UCSD-AML1 (cell line): ENCODE results near the gene EDC4.
"Not testable (repeated sequence)": the region's sequence is repeated elsewhere in the genome, so short reads cannot be mapped to it uniquely, and the experiment has no call there.

ENCODE experiments used
- DNase-seq: peaks from one replicate; lab custom pipeline; 2025; ENCODE audit not compliant: unreplicated experiment; lab: John Stamatoyannopoulos, UW

EDC4 gene

DNA sequence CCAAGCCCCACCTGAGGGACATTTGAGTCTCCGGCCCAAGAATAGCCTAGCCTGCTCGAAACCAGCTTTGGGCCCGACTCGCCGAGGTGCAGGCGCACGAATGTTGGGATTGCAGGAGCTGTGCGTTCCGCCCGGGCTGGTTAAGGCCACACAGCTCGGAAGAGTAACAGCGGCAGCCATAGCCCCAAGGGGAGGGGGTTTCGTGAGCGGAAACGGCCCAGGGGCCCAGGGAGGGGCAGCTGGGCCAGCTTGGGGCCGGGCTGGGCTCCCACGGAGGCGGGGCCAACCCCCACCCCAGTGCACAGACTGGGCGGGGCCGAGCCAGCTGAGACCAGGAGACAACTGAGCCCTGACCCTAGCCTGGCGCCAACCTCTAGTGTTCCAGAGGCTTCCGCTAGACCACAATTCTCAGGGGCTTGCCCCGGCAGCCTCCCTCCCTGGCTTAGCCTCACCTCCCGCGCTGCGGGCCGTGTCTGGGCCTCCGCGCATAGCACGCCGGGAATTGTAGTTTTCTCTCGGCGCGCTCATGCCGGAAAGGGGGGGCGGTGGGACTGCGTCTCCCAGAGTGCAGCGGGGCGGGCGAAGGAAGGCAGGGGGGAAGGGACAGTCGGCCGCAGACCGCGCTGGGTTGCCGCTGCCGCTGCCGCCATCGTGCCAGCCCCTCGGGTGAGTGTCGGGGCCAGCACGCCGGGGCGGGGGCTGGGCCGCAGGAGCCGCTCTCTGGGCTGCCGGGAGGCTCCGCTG is 26.4 kb upstream of the EDC4 start, which contains the start of gene NUTF2:
TSS of gene NUTF2 (plus strand) at position 614 of the 744 bp plus-strand sequence. CDS start 18,198 bp downstream, outside the sequence.
- peak; percentile 98 for DNase-seq

DNA sequence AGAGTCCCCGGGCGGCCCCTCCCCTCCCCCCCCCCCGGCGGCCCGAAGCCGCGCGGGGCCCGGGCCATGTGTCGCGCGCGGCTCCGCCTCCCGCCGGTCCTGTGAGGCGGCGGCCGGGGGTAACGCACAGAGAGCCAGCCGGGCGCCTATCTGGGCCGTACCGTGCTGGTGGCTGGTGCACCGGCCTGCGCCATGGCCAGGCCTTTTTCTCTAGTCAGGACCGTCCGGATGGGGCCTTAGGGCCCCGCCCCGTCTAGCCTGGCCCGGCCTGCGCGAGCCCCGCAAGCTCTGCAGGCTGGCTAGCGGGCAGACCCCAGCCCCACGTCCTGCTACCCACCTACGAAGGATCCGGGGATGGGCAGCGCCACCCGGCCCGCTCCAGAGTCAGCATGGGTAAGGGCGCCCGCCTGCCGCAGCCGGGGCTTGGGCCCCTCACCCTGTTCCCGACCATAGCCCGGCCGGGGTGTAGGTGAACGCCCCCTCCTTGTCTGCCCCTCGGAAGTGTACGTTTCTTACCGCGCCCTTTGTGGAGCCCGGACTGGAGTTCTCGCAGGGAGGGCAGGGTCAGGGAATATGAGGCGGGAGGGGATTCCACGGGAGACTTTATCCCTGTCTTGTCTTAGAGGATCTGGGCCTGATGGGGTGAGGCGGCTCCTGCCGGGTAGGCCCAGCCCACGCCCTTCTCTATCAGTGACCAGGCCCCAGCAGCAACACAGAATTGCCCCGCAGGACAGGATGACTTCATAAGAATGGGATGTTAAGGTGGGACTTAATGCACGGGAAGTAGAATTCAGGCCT is 25.6 kb upstream of the EDC4 start, which contains the start of gene CENPT:
TSS of gene CENPT (minus strand) at position 630 of the 798 bp plus-strand sequence. CDS start 13,834 bp downstream, outside the sequence.
- peak; percentile 47 for DNase-seq

- no peak for DNase-seq
Measured at GRCh38 chr16:67848118-67848517, 24.7 kb upstream of the EDC4 start.

GRCh38 chr16:67853670-67854069 is 19.2 kb upstream of the EDC4 start:
- DNase-seq: no peak

- DNase-seq: no peak
Measured at GRCh38 chr16:67855789-67856188, 17.1 kb upstream of the EDC4 start.

DNA sequence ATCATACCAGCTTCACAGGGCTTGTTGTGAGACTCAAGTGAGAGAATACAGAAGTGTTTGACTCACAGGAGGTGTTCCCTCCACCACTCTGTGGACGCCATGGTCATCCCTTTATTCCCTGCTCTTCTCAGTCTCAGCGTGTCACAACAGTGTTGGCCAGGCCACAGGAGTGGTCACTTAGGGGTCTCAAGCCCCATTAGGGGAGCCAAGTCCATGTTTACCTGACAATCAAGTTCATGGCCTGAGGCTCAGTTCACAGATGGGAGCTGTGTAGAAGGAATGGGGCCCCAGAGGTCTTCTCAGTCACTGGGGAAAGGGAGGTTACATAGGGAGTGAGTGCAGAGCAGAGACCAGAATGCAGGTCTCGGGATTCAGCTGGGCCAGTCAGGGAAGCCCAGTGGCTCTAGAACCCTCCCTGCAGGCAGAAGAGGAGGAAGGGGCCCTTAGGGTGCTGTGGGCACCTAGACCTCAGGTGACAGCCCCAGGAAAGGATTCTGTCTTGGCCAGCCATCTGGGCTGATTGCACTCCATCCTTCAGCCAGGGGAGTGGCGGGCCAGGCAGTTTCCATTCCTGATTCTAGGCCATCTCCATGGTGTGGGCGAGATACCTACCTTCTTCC is 15.8 kb upstream of the EDC4 start:
- no peak for DNase-seq

- DNase-seq: no peak
Measured at GRCh38 chr16:67857547-67858233, 15.2 kb upstream of the EDC4 start.

- DNase-seq: no peak
Measured at GRCh38 chr16:67858500-67858899, 14.4 kb upstream of the EDC4 start.

DNA sequence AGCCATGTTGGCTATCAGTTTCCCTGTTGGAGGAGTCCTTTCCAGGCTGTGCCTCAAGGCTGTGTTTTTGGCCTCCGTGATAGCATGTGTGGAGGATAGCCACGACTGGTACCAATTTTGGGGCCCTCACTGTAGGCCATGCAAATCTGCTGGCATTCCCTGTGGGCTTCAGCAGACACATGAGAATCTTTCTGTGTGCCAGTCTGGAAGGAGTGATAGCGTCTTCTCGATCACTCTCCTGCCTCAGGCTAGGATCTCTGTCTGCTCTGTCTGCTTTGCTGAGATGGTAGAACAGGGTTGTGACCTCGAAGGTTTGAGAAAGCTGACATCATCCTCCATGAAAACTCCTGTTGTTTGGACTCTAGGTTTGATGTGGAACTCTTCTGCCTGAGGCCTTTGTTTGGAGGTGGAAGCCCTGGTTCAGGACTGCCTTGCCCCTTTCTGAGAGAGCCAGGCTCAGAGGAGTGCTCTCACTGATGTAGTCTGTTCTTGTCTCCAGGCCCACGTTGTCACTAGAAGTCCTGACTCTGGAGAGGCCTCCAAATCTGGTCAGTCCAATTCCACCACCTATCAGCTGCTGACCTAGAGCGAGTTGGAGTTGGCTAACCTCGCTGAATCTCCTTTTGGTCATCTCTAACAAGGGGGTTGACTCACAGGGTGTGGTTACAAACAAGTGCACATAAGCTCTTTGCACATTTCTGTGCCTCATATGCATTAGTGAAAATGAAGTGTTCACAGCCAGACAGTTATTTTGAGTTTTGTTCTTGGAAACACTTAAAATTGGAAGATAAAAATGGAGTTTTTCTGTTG is 12.1 kb upstream of the EDC4 start:
- DNase-seq: no peak

DNA sequence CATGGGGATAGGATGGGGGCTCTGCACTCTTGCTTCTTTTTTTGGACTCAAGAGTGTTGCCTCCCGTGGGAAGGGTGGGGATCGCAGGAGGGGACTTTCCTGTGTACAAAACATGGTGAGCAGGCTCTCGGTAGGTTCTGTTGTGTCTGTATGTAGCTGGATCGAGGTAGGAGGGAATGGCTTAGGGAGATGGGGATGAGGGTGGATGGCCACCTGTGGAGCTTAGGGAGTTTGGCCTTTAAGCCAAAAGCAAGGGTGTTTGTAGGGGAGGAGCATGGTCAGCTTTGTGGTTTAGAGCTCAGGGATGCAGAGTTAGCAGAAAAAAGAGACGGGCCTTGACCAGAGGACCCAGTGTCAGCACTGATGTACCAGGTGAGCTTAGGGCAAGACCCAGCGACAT is 11.0 kb upstream of the EDC4 start:
- DNase-seq: no peak

DNA sequence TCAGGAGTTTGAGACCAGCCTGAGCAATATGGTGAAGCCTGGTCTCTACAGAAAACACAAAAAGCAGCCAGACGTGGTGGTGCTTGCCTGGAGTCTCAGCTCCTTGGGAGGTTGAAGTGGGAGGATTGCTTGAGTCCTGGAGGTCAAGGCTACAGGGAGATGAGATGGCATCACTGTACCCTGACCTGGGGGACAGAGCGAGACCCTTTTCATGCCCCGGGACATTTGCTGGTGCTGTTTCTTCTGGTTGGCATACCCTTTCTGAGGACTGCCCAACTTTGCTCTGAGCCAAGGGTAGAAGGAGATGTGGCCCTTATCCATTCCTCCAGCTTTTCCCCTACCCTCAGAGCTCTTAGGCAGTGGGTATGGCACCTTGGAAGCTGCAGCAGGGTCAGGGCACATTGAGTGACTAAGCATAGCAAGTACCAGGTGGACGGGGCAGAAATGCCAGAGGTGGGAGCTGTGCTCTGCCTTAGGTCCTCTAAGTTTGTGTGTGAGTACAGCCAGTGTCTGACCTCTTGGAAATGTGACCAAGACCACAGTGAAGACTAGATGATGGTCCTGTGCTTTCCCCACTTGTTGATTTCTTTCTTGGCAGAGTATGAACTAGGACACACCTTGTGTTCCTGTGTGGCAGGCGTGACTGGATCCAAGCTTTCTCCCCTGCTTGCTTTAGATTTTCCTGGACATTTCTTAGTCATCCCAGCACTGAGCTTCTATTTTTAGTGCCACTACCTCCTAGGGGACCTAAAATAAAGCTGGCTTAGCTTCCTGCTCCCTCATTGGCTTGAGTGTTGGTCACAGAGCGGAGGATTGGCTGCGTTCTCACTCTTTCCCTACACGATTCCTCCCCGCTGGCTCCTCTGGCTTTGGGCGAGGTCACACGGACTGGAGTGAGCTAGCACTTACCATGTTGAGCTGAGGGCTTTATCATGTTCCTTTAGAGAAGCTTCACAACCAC is 9.9 kb upstream of the EDC4 start:
- DNase-seq: no peak

DNA sequence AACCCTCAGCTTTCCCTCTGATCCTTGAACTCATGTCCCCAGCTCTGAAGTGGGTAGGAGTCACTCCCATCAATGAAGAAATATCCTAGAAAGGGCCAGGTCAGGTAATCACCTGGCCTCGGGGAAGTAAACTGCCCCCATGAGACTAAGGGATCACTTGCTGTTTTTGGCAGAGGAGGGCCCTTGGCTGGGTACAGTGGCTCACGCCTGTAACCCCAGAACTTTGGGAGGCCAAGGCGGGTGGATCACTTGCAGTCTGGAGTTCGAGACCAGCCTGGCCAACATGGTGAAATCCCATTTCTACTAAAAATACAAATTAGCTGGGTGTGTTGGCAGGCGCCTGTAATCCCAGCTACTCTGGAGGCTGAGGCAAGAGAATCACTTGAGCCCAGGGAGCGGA is 8.8 kb upstream of the EDC4 start:
- DNase-seq: not testable (repeated sequence)

DNA sequence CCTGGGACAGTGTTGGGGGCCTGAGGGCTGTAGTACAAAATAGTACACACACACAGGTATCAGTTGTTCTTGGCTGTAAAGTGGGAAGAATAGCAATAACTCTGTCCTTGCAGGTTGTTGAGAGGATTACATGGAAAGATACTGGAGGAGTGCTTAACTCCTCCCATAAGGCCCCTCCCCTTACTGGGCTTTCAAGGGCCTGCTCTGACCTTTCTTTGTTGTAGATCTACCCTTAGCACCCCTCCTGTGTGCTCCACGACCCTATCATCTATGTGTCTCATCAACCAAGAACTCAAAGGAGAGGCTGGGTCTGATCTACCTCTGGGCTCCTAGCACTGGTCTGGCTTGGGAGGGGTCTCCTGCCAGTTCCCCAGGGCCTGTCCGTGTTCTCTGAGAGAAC is 8.3 kb upstream of the EDC4 start:
- DNase-seq: no peak

- peak; percentile 40 for DNase-seq
Measured at GRCh38 chr16:67865318-67865717, 7.5 kb upstream of the EDC4 start.

GRCh38 chr16:67868290-67868689 is 4.6 kb upstream of the EDC4 start:
- no peak for DNase-seq

- DNase-seq: no peak
Measured at GRCh38 chr16:67869653-67870052, 3.2 kb upstream of the EDC4 start.

DNA sequence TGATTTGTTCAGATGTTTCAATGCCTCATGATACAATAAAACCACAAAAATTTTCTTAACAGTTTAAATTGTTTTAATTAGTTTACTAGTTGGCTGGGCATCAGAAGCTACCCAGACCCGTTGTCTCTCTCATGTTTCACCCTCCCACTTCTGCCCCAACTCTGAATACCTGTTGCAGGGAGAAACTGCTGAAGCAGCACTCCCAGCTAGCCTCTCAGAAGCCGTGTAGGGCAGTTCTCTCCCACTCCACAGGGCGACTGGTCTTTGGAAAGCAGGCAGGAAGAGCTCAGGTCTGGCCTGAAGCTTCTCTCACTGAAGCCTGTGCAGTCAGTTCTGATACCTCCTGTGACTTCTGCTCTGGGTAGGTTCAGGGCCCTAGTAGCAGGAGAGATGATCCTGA is 1.6 kb upstream of the EDC4 start:
- no peak for DNase-seq

DNA sequence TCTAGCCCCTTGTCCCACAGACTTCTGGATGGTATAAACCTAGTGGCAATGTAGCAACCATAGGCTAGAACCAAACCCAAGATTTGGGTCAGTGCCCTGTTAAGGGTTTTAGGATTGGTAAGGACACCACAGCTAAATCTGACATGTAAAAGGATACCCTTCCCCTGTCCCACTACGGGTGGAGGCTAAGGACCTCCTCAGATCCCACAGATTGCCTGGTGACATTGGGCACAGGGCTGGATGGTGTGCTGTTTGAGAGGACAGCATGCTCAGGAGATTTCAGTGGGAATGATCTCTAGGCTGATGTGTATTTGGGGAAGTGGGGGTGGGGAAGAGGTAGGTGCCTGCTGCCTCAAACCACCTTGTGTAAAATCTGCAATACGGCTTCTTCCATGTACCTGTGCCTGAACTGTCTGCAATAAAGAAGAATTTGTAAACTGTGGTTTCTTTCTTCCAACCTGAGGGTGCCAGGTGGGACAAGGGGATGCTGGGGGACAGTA is 671 bp upstream of the EDC4 start:
- peak; percentile 31 for DNase-seq
